ENCODE results near the gene EDEM3. TPM values are rescaled to one million over a fixed set of nuclear protein-coding genes. Genes with fewer than 3 reads are reported as not detected.

Gene EDEM3
- total RNA-seq, 2 donors from 2014 or later: 37.9 to 49.4 TPM

DNA sequence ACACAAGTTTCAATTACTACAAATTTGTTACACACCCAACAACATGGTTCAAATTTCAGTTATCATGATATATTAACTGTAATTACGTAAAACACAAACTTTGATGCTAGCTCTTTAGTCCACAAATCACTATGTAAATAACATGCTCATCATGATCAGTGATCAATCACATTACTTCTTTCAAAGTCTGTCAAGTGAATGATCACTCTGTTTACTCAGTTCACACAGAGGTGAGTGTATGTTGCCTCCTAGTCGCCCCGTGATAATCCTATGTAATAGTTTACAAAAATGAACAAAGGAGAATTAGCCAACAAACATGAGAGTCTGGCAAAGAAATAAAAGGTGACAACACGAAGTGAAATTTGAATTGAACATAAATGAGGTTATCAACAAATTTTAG is 14.3 kb downstream of the EDEM3 start:
- no peak overlapping the region for H3K4me3 ChIP-seq
- no peak for ATAC-seq
- intact Hi-C loops (cut with DNase I): no loop called here
- H3K9me3 ChIP-seq: no peaks in the 10 kb centered on the region
- TF ChIP-seq POLR2A (IDR thresholded peaks at IDR 0.05) (no peak), CTCF (IDR thresholded peaks at IDR 0.05) (no peak)
- DNase-seq: no peak
- whole genome bisulfite sequencing, 2 donors: 21 to 32% methylated on average over 4 of the region's 4 CpGs
- no peaks in the 10 kb centered on the region for H3K27me3 ChIP-seq
- no peak overlapping the region for H3K27ac ChIP-seq
- H3K4me1 ChIP-seq: peaks cover 20% of the 10 kb centered on the region
- H3K36me3 ChIP-seq (replicated peaks in 1 of 2; ENCODE audit: insufficient read depth in 1 of 2, low read depth in 2 of 2): peaks cover 0 to 8% of the 10 kb centered on the region in 2 donors

GRCh38 chr1:184739796-184740195 is 14.9 kb downstream of the EDEM3 start:
- DNase-seq (no peak), ATAC-seq (no peak)
- TF ChIP-seq POLR2A (IDR thresholded peaks at IDR 0.05) (no peak), CTCF (IDR thresholded peaks at IDR 0.05) (no peak)
- no peak overlapping the region for H3K4me3 ChIP-seq
- H3K9me3 ChIP-seq: no peaks in the 10 kb centered on the region
- H3K4me1 ChIP-seq: peaks cover 15% of the 10 kb centered on the region
- H3K36me3 ChIP-seq (replicated peaks in 1 of 2; ENCODE audit: insufficient read depth in 1 of 2, low read depth in 2 of 2): peaks cover 0 to 8% of the 10 kb centered on the region in 2 donors
- intact Hi-C loops (cut with DNase I): no loop called here
- no peaks in the 10 kb centered on the region for H3K27me3 ChIP-seq
- 80 to 84% methylated on average over 4 of the region's 4 CpGs for WGBS, 2 donors
- no peak overlapping the region for H3K27ac ChIP-seq

DNA sequence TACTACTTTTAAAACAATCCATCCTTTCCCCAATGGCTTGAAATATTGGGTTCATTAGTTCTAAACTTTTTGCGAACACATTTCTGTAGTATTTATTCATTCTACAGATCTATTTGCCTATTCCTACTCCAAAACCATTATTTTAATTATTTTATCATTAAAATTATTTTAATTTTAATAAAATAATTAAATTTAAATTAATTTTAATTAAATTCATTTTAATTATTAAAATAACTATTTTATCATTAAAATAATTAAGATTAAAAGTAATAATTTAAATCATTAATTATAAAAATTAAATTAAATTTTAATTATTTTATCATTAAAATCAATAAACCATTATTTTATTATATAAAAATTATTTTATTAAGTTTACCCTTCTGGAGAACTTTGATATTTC is 15.6 kb downstream of the EDEM3 start:
- 90 to 96% methylated on average over 1 of the region's 1 CpG for WGBS, 2 donors
- no peak for TF ChIP-seq POLR2A (IDR thresholded peaks at IDR 0.05)
- TF ChIP-seq CTCF (IDR thresholded peaks at IDR 0.05): no peak
- H3K9me3 ChIP-seq: no peaks in the 10 kb centered on the region
- H3K36me3 ChIP-seq (replicated peaks in 1 of 2; ENCODE audit: insufficient read depth in 1 of 2, low read depth in 2 of 2): peaks cover 0 to 9% of the 10 kb centered on the region in 2 donors
- H3K4me1 ChIP-seq: peaks cover 13% of the 10 kb centered on the region
- no peak for DNase-seq
- intact Hi-C loops (cut with DNase I): no loop called here
- no peaks in the 10 kb centered on the region for H3K27me3 ChIP-seq
- H3K4me3 ChIP-seq: no peak overlapping the region
- no peak for ATAC-seq
- H3K27ac ChIP-seq: no peak overlapping the region

GRCh38 chr1:184734980-184735379 is 19.7 kb downstream of the EDEM3 start:
- Histone ChIP-seq H3K27ac (no peak overlapping the region), H3K27me3 (no peaks in the 10 kb centered on the region), H3K4me1 (peaks cover 4% of the 10 kb centered on the region), H3K36me3 (replicated peaks in 1 of 2; ENCODE audit: insufficient read depth in 1 of 2, low read depth in 2 of 2) (peaks cover 0 to 16% of the 10 kb centered on the region in 2 donors), H3K9me3 (no peaks in the 10 kb centered on the region), H3K4me3 (no peak overlapping the region)
- DNase-seq: no peak
- intact Hi-C loops (cut with DNase I): no loop called here
- ATAC-seq: no peak
- TF ChIP-seq CTCF (IDR thresholded peaks at IDR 0.05) (no peak), POLR2A (IDR thresholded peaks at IDR 0.05) (no peak)

GRCh38 chr1:184724843-184725242 is 29.8 kb downstream of the EDEM3 start:
- 94 to 99% methylated on average over 3 of the region's 3 CpGs for WGBS, 2 donors
- H3K36me3 ChIP-seq (replicated peaks in 1 of 2; ENCODE audit: insufficient read depth in 1 of 2, low read depth in 2 of 2): peaks cover 0 to 8% of the 10 kb centered on the region in 2 donors
- H3K4me1 ChIP-seq: no peaks in the 10 kb centered on the region
- DNase-seq (no peak), ATAC-seq (no peak)
- H3K4me3 ChIP-seq: no peak overlapping the region
- no peak overlapping the region for H3K27ac ChIP-seq
- H3K9me3 ChIP-seq: no peaks in the 10 kb centered on the region
- intact Hi-C loops (cut with DNase I): no loop called here
- no peaks in the 10 kb centered on the region for H3K27me3 ChIP-seq
- TF ChIP-seq POLR2A (IDR thresholded peaks at IDR 0.05): no peak
- no peak for TF ChIP-seq CTCF (IDR thresholded peaks at IDR 0.05)
